ENCODE data around the gene RABGAP1. TPM values are rescaled to one million over a fixed set of nuclear protein-coding genes. Genes with fewer than 3 reads are reported as not detected.

Gene RABGAP1
- total RNA-seq, 3 donors from 2014 or later (not counting 1 experiment from before 2014, with no cell fraction given), result 37.4 to 49.2 (median 43.0) TPM

- 100% methylated on average over 1 of the region's 3 CpGs for WGBS (ENCODE audit: insufficient coverage)
- ATAC-seq (no peak), DNase-seq (no peak)
- TF ChIP-seq, protein P1, sequence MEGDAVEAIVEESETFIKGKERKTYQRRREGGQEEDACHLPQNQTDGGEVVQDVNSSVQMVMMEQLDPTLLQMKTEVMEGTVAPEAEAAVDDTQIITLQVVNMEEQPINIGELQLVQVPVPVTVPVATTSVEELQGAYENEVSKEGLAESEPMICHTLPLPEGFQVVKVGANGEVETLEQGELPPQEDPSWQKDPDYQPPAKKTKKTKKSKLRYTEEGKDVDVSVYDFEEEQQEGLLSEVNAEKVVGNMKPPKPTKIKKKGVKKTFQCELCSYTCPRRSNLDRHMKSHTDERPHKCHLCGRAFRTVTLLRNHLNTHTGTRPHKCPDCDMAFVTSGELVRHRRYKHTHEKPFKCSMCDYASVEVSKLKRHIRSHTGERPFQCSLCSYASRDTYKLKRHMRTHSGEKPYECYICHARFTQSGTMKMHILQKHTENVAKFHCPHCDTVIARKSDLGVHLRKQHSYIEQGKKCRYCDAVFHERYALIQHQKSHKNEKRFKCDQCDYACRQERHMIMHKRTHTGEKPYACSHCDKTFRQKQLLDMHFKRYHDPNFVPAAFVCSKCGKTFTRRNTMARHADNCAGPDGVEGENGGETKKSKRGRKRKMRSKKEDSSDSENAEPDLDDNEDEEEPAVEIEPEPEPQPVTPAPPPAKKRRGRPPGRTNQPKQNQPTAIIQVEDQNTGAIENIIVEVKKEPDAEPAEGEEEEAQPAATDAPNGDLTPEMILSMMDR (IDR thresholded peaks at IDR 0.05), result no peak
- Mint-ChIP-seq H3K27me3 (ENCODE audit: low read depth in 2 of 2) (no peaks in the 10 kb centered on the region), H3K36me3 (peaks cover 15% of the 10 kb centered on the region), H3K4me3 (no peak overlapping the region), H3K9me3 (no peaks in the 10 kb centered on the region), H3K27ac (no peak overlapping the region), H3K4me1 (no peaks in the 10 kb centered on the region)
- H3K9me3 ChIP-seq (ENCODE audit: control insufficient read depth, insufficient read depth, low read length), result no peaks in the 10 kb centered on the region
- H3K27me3 ChIP-seq (ENCODE audit: control insufficient read depth, insufficient read depth, low read length), result no peaks in the 10 kb centered on the region
- no peak overlapping the region for H3K27ac ChIP-seq (ENCODE audit: low read length)
- no peak overlapping the region for H3K4me3 ChIP-seq (ENCODE audit: low read length)
- intact Hi-C loops (cut with micrococcal nuclease), result no loop called here
- peaks cover 60% of the 10 kb centered on the region for H3K36me3 ChIP-seq (ENCODE audit: control insufficient read depth, insufficient read depth, low read length)
- no peaks in the 10 kb centered on the region for H3K4me1 ChIP-seq (ENCODE audit: control insufficient read depth, insufficient read depth, low read length)
These were observed 156.2 kb downstream of the RABGAP1 start for GRCh38 chr9:123096987-123097386.

DNA sequence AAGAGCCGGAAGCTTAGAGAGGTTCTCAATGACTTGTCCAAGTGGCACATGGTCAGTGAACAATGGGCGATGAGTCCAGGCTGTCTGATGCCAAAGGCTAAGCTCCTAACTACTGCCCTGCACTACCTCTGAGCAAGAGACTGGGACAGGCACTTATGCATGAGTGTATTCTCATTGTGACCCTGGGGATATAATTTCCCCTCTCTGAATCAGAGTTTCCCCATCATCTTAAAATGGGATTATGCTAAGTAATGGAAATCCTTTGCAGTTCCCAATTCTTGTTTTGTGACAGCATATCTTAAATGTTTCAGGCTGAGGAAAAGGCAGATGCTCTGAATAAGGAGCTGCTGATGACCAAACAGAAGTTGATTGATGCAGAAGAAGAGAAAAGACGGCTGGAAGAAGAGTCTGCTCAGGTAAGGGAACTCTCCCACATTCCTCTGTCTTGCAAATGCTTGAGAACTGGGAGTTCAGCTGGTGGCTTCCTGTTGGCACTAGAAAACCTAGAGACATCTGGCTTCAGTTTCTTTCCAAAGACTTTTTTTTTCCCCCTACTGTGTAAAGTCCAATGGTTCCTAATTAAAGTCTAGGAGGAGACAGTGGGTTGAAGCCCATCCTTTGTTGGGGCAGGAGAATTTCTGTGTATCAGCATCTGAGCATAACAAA is 156.7 kb downstream of the RABGAP1 start:
- no peaks in the 10 kb centered on the region for H3K9me3 Mint-ChIP-seq
- no peaks in the 10 kb centered on the region for H3K27me3 Mint-ChIP-seq (ENCODE audit: low read depth in 2 of 2)
- WGBS (ENCODE audit: insufficient coverage), result 100% methylated on average over 3 of the region's 3 CpGs
- intact Hi-C loops (cut with micrococcal nuclease), result no loop called here
- H3K27ac Mint-ChIP-seq, result no peak overlapping the region
- Histone ChIP-seq H3K36me3 (ENCODE audit: control insufficient read depth, insufficient read depth, low read length) (peaks cover 60% of the 10 kb centered on the region), H3K27me3 (ENCODE audit: control insufficient read depth, insufficient read depth, low read length) (no peaks in the 10 kb centered on the region), H3K4me3 (ENCODE audit: low read length) (no peak overlapping the region), H3K27ac (ENCODE audit: low read length) (no peak overlapping the region), H3K4me1 (ENCODE audit: control insufficient read depth, insufficient read depth, low read length) (no peaks in the 10 kb centered on the region), H3K9me3 (ENCODE audit: control insufficient read depth, insufficient read depth, low read length) (no peaks in the 10 kb centered on the region)
- DNase-seq (no peak), ATAC-seq (no peak)
- peaks cover 15% of the 10 kb centered on the region for H3K36me3 Mint-ChIP-seq
- no peaks in the 10 kb centered on the region for H3K4me1 Mint-ChIP-seq
- TF ChIP-seq, protein P1 (IDR thresholded peaks at IDR 0.05), result no peak
- no peak overlapping the region for H3K4me3 Mint-ChIP-seq

DNA sequence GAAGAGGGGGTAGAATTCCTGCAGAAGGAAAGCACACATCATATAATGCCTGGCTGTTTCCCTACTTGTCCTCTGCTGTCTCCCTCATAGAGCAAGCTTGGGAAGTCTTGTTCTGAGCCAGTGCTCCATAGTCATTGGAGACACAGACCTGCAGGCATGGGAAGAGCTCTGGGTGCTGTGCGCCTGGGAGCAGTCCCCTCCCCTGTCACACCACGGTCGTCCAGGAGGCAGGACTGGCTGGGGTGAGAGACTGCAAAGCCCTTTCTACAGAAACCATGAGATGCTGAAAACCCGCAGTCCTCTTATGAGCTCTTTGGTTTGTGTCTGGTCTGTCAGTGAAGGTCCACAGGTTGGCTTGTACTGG is 157.3 kb downstream of the RABGAP1 start:
- Histone ChIP-seq H3K4me1 (ENCODE audit: control insufficient read depth, insufficient read depth, low read length) (no peaks in the 10 kb centered on the region), H3K36me3 (ENCODE audit: control insufficient read depth, insufficient read depth, low read length) (peaks cover 61% of the 10 kb centered on the region), H3K27me3 (ENCODE audit: control insufficient read depth, insufficient read depth, low read length) (no peaks in the 10 kb centered on the region), H3K27ac (ENCODE audit: low read length) (no peak overlapping the region), H3K4me3 (ENCODE audit: low read length) (no peak overlapping the region), H3K9me3 (ENCODE audit: control insufficient read depth, insufficient read depth, low read length) (no peaks in the 10 kb centered on the region)
- H3K27ac Mint-ChIP-seq, result no peak overlapping the region
- H3K4me3 Mint-ChIP-seq, result no peak overlapping the region
- intact Hi-C loops (cut with micrococcal nuclease), result no loop called here
- H3K36me3 Mint-ChIP-seq, result peaks cover 15% of the 10 kb centered on the region
- DNase-seq, result no peak
- no peaks in the 10 kb centered on the region for H3K9me3 Mint-ChIP-seq
- H3K27me3 Mint-ChIP-seq (ENCODE audit: low read depth in 2 of 2), result no peaks in the 10 kb centered on the region
- TF ChIP-seq, protein P1 (IDR thresholded peaks at IDR 0.05), result no peak
- no peaks in the 10 kb centered on the region for H3K4me1 Mint-ChIP-seq
- no peak for ATAC-seq
- WGBS (ENCODE audit: insufficient coverage), result 95% methylated on average over 4 of the region's 4 CpGs

DNA sequence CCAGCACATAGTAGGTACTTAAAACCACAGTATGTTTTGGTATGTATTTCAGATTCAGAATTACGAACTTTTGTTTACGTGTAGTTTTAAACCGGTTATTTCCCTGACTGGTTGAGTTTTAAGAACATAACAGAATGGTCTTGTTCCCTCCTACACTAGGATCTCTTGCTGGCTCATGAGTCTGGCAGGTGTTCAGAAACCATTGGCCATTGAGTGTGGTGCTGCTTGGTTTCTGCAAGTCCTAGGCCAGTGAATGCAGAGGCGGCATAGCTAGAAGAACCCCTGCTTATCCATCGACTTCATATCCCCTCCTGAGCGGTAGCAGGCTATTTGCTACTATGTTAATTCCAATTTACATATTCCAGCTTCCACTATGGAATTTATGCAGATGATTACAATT is 158.2 kb downstream of the RABGAP1 start:
- 100% methylated on average over 6 of the region's 6 CpGs for WGBS (ENCODE audit: insufficient coverage)
- ATAC-seq, result no peak

More for the DNA sequence above, 158.2 kb downstream of the RABGAP1 start:
- no peaks in the 10 kb centered on the region for H3K9me3 Mint-ChIP-seq
- H3K27me3 Mint-ChIP-seq (ENCODE audit: low read depth in 2 of 2), result no peaks in the 10 kb centered on the region
- Histone ChIP-seq H3K27ac (ENCODE audit: low read length) (no peak overlapping the region), H3K4me3 (ENCODE audit: low read length) (no peak overlapping the region), H3K4me1 (ENCODE audit: control insufficient read depth, insufficient read depth, low read length) (no peaks in the 10 kb centered on the region), H3K27me3 (ENCODE audit: control insufficient read depth, insufficient read depth, low read length) (no peaks in the 10 kb centered on the region), H3K9me3 (ENCODE audit: control insufficient read depth, insufficient read depth, low read length) (no peaks in the 10 kb centered on the region), H3K36me3 (ENCODE audit: control insufficient read depth, insufficient read depth, low read length) (peaks cover 54% of the 10 kb centered on the region)
- no peak overlapping the region for H3K4me3 Mint-ChIP-seq
- no peak for DNase-seq
- H3K27ac Mint-ChIP-seq, result no peak overlapping the region
- intact Hi-C loops (cut with micrococcal nuclease), result no loop called here
- TF ChIP-seq, protein P1 (IDR thresholded peaks at IDR 0.05), result no peak
- peaks cover 15% of the 10 kb centered on the region for H3K36me3 Mint-ChIP-seq
- H3K4me1 Mint-ChIP-seq, result no peaks in the 10 kb centered on the region
